ENCODE results near the gene TNFRSF21. TPM values are rescaled to one million over a fixed set of nuclear protein-coding genes. Genes with fewer than 3 reads are reported as not detected.

Gene TNFRSF21
- total and polyA plus RNA-seq, 2 of the 8 experiments (the other 6 are each of a cell fraction or from before 2014, with no cell fraction given), result 16.4 to 52.7 TPM

DNA sequence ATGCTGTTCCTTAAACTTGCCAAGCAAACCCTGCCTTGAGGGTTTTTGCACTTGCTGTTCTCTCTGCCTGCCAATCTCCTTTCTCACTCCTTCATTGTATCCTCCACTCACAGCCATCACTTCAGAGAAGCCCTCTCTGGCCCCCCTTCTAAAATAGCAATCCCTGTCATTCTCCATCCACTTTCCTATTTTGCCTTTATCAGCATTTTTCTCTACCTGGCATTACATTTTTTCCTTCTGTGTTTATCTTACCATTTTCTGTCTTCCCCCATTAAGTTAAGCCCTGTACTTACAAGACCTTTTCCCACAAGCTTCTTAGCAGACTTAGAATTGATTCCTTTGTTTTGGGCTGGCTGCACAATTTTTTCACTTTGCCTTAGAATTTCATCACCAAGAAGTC is 26.6 kb upstream of the TNFRSF21 start:
- Histone ChIP-seq H3K9ac (replicated peaks in 1 of 4; ENCODE audit: extremely low read depth in 1 of 4, low read depth in 3 of 4, low read length in 3 of 4) (no peak overlapping the region), H3K23ac (ENCODE audit: insufficient read length) (no peak overlapping the region), H3K18ac (ENCODE audit: extremely low read depth, low read length) (no peak overlapping the region), H3K9me3 (ENCODE audit: insufficient read depth in 2 of 2, low read depth in 1 of 2, low read length in 1 of 2) (no peaks in the 10 kb centered on the region), H3K79me2 (ENCODE audit: control insufficient read depth in 1 of 2, insufficient read depth in 2 of 2, low read length in 2 of 2) (no peaks in the 10 kb centered on the region), H4K8ac (ENCODE audit: extremely low read depth, insufficient read depth, low read length) (no peak overlapping the region), H4K5ac (ENCODE audit: insufficient read length, low read depth, low read length) (no peak overlapping the region), H3K23me2 (ENCODE audit: low read depth, low read length) (no peaks in the 10 kb centered on the region), H2BK120ac (replicated peaks; ENCODE audit: low read depth, low read length) (no peak overlapping the region), H3K79me1 (ENCODE audit: low read depth, low read length) (no peaks in the 10 kb centered on the region), H2BK5ac (ENCODE audit: low read depth, low read length) (no peak overlapping the region), H2BK15ac (ENCODE audit: low read length) (no peak overlapping the region), H3K56ac (replicated peaks; ENCODE audit: insufficient read length, low read depth, low read length) (no peak overlapping the region), H3K36me3 (ENCODE audit: control insufficient read depth in 2 of 4, insufficient read depth in 4 of 4, low read length in 3 of 4) (no peaks in the 10 kb centered on the region), H2BK20ac (ENCODE audit: low read length) (no peak overlapping the region), H3K4me2 (ENCODE audit: insufficient read depth in 1 of 2, low read depth in 2 of 2, low read length in 2 of 2) (no peak overlapping the region), H3K27ac (ENCODE audit: low read depth, low read length) (no peak overlapping the region), H2BK12ac (ENCODE audit: low read depth, low read length) (no peak overlapping the region), H2AK5ac (ENCODE audit: low read depth, low read length) (no peak overlapping the region), H3K4ac (replicated peaks; ENCODE audit: insufficient read length, low read depth, low read length) (no peak overlapping the region), H2AFZ (ENCODE audit: low read length) (no peak overlapping the region), H3K4me3 (ENCODE audit: extremely low read depth in 1 of 4, insufficient read depth in 2 of 4, low read depth in 3 of 4, low read length in 4 of 4) (no peak overlapping the region), H3K27me3 (replicated peaks in 1 of 4; ENCODE audit: control insufficient read depth in 3 of 4, extremely low read depth in 1 of 4, insufficient read depth in 3 of 4, low read length in 3 of 4) (no peaks in the 10 kb centered on the region), H4K91ac (replicated peaks; ENCODE audit: insufficient read length, low read length) (no peak overlapping the region), H4K20me1 (replicated peaks in 1 of 2; ENCODE audit: control insufficient read depth in 1 of 2, insufficient read depth in 2 of 2, low read length in 2 of 2) (no peaks in the 10 kb centered on the region), H3K14ac (ENCODE audit: insufficient read length) (no peak overlapping the region), H3K4me1 (replicated peaks in 1 of 4; ENCODE audit: control insufficient read depth in 3 of 4, insufficient read depth in 4 of 4, low read length in 3 of 4) (no peaks in the 10 kb centered on the region)
- FAIRE-seq, result no peak
- ChIA-PET CTCF (ENCODE audit: partially characterized antibody) (interaction anchor here (1.0 to 1.1 kb wide), 2 partner anchors 16 to 256 kb away, joined by 3 read pairs; no protein-coding TSS in a partner anchor), POLR2A (ENCODE audit: partially characterized antibody) (no interaction called here)
- no peak for DNase-seq (ENCODE audit: low read depth in 1 of 2, low spot score in 2 of 2)
- TF ChIP-seq BCL11A (IDR thresholded peaks at IDR 0.05; ENCODE audit: low read depth in 2 of 2, low read length in 2 of 2) (no peak), SP1 (IDR thresholded peaks at IDR 0.05; ENCODE audit: low read depth, low read length) (no peak), SP2 (IDR thresholded peaks at IDR 0.05; ENCODE audit: low read length) (no peak), ASH2L (IDR thresholded peaks at IDR 0.05; ENCODE audit: low read length) (no peak), EP300 (IDR thresholded peaks at IDR 0.05; ENCODE audit: borderline replicate concordance in 1 of 2, low read depth in 2 of 2, low read length in 2 of 2) (no peak), USF2 (IDR thresholded peaks at IDR 0.05; ENCODE audit: low read length) (no peak), SUZ12 (IDR thresholded peaks at IDR 0.05; ENCODE audit: low read length) (no peak), GABPA (IDR thresholded peaks at IDR 0.05; ENCODE audit: borderline replicate concordance, insufficient read depth, low read length) (no peak), NRF1 (IDR thresholded peaks at IDR 0.05; ENCODE audit: low read depth, low read length) (no peak), TAF7 (optimal IDR thresholded peaks at IDR 0.05; ENCODE audit: borderline replicate concordance, low read depth, low read length) (no peak), MAX (IDR thresholded peaks at IDR 0.05) (no peak), CHD2 (IDR thresholded peaks at IDR 0.05; ENCODE audit: low read length) (no peak), E2F6 (IDR thresholded peaks at IDR 0.05) (no peak), RXRA (IDR thresholded peaks at IDR 0.05; ENCODE audit: insufficient read depth, low read depth, low read length) (no peak)
